Fibroblast of the aortic adventitia (primary cell): ENCODE measurements around the gene FAM13A. TPM values are rescaled to one million over a fixed set of nuclear protein-coding genes. Genes with fewer than 3 reads are reported as not detected.

Experiments used
- DNase-seq: peaks from one replicate; pipeline ENCODE4 v3.0.0-alpha.2; 2010; ENCODE audit warnings: low read depth
- H3K4me3 ChIP-seq: 2 replicates; pipeline ENCODE4 v1.5.1; 2011; ENCODE audit warnings: low read depth, mild to moderate bottlenecking, control low read depth, low read length, moderate library complexity
- total RNA-seq: library from RNA; depleted of rRNA; stranded (reverse); fragments of >200 nt; gene quantifications from 2 replicates; pipeline ENCODE4 v1.2.3, GENCODE V29; 2012; ENCODE audit warnings: low replicate concordance
- TF ChIP-seq, protein P1 (sequence below): IDR thresholded peaks from 2 replicates; pipeline ENCODE4 v1.5.1; 2011; ENCODE audit warnings: mild to moderate bottlenecking, low read length, control low read depth, inconsistent platforms; ENCODE audit not compliant: insufficient read depth

Gene FAM13A
- total RNA-seq, 1 donor = 23.5 TPM

DNA sequence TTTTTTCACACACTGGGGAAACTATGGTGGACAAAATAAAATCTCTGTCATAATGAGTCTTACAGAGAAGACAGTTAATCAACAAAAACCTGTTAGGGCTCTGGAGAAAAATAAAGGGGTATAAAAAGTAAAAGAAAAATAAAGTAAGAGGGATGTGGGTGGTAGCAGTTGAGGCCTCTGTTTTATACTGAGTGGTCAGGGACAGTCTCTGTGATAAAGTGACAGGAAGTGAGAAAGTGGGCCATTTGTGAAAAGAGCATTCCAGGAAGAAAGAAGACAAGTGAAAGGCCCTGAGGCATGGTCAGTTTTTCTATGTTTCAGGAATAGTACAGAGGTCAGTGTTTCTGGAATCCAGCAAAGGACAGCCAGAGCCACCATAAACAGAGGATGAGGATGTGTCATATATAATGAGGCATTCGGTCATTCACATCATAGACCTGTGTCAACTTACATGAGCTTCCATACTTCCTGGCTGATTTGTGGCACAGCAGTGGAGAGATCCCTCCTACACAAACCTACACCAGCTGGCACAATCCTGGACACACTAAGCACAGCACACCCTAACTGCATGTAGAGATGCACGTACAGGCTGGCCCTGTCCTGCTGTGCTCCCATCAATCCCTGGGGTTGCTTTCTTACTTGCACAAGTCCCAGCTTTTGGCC lies 295.0 kb downstream of the FAM13A start:
- TF ChIP-seq, protein P1, sequence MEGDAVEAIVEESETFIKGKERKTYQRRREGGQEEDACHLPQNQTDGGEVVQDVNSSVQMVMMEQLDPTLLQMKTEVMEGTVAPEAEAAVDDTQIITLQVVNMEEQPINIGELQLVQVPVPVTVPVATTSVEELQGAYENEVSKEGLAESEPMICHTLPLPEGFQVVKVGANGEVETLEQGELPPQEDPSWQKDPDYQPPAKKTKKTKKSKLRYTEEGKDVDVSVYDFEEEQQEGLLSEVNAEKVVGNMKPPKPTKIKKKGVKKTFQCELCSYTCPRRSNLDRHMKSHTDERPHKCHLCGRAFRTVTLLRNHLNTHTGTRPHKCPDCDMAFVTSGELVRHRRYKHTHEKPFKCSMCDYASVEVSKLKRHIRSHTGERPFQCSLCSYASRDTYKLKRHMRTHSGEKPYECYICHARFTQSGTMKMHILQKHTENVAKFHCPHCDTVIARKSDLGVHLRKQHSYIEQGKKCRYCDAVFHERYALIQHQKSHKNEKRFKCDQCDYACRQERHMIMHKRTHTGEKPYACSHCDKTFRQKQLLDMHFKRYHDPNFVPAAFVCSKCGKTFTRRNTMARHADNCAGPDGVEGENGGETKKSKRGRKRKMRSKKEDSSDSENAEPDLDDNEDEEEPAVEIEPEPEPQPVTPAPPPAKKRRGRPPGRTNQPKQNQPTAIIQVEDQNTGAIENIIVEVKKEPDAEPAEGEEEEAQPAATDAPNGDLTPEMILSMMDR = no peak
- no peak for DNase-seq
- no peak overlapping the region for H3K4me3 ChIP-seq

DNA sequence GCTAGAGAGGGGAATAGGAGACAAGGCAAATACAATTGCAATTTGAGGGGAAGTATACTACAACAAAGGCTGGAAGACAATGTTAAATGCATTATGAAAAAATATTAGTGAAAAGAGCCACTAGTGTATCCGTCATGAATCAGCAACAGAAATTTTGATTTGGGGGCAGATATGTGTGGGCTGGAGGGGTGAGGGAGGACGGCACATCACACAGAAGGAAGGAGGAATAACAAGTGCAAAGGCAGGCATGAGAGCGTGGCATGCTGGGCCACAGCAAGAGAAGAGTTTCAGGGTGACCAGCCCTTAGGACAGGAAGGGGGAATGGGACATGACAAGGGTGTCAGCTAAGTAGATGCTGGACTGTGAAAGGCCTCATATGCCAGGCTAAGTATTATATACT lies 295.6 kb downstream of the FAM13A start:
- DNase-seq = no peak
- no peak overlapping the region for H3K4me3 ChIP-seq
- TF ChIP-seq, protein P1 = no peak

DNA sequence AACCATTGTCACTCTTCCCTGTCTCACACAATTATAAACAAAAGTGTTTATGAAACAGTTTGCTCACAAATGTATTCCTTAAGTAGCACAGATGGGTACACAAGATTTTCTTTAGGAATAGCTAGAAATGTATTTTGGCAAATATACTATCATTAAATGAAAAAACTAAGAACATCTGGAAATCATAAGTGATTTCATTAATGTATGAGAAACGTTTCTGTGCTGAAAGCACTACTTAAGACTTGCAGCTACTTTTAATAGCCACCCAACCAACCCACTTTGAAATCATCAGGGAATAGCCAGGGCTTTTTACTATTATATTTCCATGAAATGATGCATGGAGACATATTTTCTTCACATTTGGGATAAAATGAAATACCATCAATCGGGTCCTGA lies 297.1 kb downstream of the FAM13A start:
- TF ChIP-seq, protein P1 = no peak
- no peak overlapping the region for H3K4me3 ChIP-seq
- DNase-seq = no peak

DNA sequence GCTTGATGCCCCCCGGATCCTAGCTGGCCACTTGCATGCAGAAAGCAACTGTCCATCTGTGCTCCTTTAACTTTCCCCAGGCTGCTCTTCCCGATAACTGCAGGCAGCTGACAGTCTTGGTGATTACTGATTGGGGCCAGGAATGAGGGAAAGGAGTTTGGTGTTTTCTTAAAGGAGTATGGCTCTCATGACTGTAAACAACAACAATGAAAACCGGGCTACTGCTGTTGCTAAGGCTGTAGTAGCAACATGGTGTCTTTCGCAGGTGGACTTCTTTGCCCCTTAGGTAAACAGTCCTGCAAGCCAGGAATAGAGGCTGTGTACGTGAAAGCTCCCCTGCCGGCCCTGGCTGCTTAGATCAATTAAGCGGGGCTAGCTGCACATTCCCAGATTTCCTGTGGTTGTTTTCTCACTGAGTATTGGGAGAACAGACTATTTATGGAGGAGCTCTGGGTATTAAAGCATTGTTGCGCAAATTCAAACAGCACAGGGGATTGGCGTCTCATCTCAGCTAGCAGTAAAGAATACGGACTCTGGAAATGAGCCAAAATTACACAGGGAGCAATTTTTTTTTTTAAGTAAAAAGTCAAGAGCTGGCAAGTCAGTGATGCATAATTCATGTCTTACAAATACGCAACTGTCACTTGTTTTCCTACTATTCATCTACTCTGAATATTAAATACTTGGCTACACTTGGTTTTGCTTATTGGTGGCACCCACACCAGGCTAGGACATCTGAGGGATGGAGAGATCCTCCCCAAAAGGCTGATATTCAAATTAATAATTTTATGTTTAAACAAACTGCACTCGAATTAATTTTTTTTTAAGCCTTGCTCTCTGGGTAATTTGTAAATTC lies 297.7 kb downstream of the FAM13A start:
- H3K4me3 ChIP-seq = no peak overlapping the region
- TF ChIP-seq, protein P1 = no peak
- DNase-seq = peak; percentile 56

DNA sequence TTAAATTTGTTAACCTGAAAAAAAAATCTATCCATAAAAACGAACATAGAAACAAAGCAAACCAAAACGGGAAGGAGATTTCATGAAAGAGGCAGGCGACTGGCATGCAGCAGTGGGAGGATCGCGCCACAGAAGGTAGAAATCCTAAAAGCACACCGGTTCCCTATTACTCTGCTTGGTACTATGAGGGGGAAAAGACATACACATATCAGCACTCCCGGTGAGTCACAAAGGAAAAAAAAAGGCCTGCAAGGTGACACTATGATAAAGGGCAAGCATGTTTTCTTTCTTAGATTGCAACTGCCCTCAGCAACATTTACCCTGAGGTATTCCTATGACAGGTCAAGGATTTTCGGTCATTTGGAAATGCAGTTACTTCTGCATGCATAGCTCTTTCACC lies 298.7 kb downstream of the FAM13A start:
- no peak for DNase-seq
- TF ChIP-seq, protein P1 = no peak
- no peak overlapping the region for H3K4me3 ChIP-seq

DNA sequence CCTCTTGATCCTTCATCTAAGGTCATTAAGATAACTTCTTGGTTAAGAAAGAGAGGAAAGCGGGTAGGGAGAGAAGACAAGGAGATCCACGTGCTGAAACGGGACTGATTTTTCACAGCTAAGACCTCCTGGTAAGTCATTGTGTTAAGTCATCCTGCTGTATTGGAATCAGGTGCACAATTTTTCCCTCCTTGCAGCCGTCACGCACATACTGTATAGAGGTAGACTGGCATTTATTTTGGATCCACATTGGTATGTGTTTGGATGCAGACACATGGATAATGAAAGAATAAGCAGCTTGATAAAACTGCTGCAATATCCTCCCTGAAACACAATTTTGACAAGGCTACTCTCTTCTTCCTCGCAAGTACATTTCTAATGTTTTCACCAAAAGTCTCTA lies 299.2 kb downstream of the FAM13A start:
- TF ChIP-seq, protein P1 = no peak
- H3K4me3 ChIP-seq = no peak overlapping the region
- no peak for DNase-seq
